Endothelial cell of hepatic sinusoid (primary cell): Measurements from ENCODE around the gene SLC9C2.
"Not testable (repeated sequence)": the region's sequence is repeated elsewhere in the genome, so short reads cannot be mapped to it uniquely, and the experiment has no call there.

Experiments used
- in situ Hi-C: cut with HindIII; loops from 2 replicates; pipeline ENCODE4 v1.10.0; 2017; ENCODE audit warnings: low sequenced_read_pairs

The SLC9C2 gene

GRCh38 chr1:173590557-173590956, 12.3 kb downstream of the SLC9C2 start:
- in situ Hi-C loops: no loop called here

DNA sequence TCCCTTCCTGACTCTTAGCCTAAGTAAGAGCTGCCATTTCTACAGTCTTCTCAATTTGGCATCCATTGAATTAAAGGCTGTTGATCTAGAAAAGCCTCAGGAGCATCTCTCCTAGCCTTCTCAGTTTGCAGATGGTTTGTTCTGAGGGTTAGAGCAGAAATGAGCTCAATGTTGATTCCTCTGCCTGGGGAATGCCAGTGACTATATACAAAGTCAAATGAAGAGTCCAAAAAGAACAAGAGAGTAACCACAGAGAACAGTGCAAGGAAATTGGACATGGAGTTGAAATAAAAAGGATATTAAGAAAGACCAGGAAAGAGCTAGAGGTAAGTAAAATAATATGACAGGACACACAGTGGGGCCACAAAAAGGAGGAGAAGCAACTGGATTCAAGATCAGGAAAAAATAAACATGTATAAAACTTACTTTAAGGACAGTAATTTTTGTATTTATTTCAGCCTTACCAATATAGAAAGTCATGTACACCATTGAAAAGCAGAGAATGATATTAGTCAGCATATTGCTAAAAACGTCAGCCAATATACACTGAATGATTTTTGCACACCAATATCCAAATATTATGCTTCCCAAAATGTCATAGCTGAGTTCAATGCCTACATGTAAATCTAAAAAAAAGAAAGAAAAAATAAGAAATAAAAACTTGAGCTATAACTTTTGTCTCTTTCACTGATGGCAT, 21.3 kb downstream of the SLC9C2 start:
- in situ Hi-C loops: no loop called here

DNA sequence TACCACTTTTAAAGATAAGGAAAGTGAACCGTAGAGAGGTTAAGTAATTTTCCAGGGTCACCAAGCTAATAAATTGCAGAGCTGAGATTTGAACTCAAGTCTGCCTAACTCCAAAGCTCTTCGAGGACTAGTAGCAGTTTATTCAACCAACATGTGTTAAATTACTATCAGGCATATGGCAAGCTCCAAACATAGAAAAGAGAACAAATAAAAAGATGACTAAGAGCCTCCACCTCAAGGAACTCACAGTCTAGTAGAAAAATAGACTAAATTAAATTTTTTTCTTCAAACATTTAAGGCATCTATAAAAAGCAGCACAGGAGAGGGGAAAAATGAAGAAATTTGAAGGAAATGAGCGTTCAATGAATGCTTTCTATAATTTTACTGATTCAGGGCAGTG, 22.2 kb downstream of the SLC9C2 start:
- in situ Hi-C loops: no loop called here

- in situ Hi-C loops: no loop called here
Observed at GRCh38 chr1:173580071-173580470, 22.8 kb downstream of the SLC9C2 start.

DNA sequence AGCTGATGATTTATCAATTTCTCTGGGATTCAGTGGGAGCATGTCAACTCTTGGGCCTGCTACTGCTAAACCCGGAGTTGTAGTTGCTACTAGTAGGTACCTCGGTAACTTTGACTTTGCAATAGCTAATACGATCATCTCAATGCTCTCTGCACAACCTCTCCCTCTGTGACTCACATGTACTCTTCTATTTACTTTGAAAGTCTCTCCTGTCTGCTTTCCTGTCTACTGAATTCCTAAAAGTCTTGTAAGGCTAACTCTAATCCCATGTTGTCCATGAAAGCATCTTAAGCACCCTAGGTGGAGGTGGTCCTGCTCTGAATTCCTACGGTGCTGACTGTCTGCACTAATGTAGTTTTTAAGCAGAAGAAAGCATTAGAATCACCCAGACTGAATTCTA, 29.3 kb downstream of the SLC9C2 start:
- in situ Hi-C loops: no loop called here

- in situ Hi-C loops: no loop called here
Observed at GRCh38 chr1:173572201-173572873, 30.5 kb downstream of the SLC9C2 start.

DNA sequence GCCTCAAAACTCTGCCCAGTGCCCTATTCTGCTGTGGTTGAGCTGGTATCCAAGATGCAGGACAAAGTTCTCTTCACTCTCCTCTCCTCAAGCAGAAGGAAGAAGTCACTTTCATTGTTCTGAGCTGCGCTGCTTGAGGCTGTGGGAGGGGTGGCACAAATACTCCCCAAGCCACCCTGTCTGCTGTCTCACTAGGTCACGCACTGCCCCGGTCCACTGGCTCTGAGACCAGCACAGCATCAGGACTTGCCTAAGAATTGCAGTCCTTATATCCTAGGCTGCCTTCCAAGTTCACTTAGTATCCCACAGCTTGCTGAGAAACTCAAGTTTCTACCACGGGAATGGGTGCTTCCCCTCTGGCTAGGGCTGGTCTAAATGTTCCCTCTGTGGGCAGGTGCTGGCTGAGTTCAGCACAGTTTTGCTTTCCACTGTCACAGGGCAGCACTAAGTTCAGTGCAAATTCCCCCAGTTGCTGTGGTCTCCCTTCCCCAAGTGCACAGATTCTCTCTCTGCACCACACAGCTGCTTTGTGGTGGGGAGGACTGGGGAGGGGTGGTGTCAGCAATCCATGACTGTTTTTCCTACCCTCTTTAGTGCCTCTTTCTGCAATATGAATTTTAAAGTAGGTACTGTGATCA, 32.4 kb downstream of the SLC9C2 start:
- in situ Hi-C loops: no loop called here

DNA sequence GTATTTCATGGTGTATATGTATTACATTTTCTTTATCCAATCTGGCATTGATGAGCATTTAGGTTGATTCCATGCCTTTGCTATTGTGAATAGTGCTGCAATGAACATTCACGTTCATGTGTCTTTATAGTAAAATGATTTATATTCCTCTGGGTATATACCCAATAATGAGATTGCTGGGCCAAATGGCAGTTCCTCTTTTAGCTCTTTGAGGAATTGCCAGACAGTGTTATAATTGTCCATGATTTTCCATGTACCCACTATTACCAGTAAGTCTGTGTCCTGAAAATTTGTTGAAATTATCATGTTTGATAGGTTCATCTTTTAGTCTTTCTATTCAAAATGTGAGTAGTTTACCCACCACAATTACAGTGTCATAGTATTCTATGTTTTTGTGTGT, 34.4 kb downstream of the SLC9C2 start:
- in situ Hi-C loops: no loop called here

GRCh38 chr1:173563846-173564245, 39.0 kb downstream of the SLC9C2 start:
- in situ Hi-C loops: not testable (repeated sequence)

DNA sequence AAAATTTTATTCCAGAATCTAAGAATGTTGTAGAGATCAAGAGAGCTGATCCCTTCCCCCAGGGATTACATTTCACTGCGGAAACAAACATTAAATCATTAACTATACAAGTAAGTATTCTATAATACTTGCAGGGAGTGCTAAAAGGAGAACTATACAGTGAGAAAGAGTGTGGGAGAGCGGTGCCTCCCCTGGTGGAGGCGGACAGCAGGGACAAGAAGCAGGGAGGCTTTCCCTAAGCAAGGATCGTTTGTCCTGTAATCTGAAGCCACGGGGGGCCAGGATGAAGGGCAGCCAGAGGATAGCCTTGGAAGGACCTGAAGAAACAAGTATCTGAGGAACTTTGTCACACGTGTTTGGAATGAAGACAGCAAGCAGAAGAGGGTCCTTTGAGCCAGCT, 40.1 kb downstream of the SLC9C2 start:
- in situ Hi-C loops: no loop called here

GRCh38 chr1:173561263-173561662, 41.6 kb downstream of the SLC9C2 start:
- in situ Hi-C loops: no loop called here

- in situ Hi-C loops: no loop called here
Observed at GRCh38 chr1:173560285-173560880, 42.5 kb downstream of the SLC9C2 start.

DNA sequence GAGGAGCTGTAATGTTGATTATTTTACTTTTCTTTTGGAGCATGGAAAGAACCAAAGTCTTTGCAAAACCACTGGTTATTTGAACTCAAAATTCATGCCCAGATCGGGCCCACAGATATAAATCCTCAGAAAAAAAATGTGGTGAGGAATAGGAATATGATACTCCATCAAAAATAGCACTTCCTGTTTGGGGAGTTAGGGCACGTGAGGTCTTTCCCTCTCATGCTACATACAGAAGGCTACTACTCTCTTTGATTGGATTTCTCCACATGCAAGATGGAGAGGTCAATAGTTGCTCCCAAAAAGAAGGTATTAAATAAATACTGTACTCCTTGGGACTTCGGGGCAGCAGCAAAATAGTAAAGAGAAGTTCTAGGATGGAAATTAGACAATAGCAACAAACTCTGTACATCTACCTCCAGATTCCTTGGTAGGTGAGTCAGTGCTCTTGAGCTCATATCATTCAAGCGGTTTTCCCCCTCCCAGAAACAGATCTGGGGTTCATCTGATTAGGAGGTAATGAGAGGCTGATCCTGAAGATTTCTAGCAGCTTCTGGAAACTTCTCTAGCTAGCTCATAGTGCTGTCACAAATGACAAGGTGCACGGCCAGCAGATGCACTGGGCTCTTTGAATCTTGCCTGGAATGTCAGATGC, 47.1 kb downstream of the SLC9C2 start:
- in situ Hi-C loops: no loop called here

DNA sequence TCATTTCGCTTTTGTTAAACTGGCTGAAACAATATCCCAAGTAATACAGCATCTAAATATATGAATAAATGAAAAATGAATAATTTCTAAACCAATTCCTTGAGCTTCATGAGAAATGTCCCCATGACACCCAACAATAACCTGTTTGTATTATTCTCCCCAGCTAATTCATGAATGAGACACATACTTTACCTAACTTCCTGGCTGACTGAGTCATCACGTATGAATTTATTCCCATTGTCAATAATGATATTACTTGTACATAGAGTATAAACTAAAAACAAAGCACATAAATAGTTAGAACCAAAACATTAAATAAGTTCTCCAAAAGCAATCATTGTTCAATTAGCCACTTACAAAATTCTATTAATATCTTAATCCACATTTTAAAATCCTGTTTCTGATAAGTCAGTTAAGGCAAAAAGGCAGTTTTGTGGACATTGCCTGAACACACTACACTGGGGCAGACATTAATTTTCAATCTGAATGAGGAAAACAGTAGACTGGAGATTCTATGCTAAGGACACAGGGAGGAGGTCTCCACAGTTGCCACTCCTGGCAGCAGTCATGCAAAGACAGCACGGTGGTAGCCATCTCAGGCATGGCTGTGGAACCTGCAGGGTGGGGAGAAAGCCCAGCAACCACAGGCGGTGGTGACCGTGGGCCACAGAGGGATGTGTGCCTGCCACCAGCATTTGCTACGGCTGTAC, 48.2 kb downstream of the SLC9C2 start:
- in situ Hi-C loops: no loop called here

DNA sequence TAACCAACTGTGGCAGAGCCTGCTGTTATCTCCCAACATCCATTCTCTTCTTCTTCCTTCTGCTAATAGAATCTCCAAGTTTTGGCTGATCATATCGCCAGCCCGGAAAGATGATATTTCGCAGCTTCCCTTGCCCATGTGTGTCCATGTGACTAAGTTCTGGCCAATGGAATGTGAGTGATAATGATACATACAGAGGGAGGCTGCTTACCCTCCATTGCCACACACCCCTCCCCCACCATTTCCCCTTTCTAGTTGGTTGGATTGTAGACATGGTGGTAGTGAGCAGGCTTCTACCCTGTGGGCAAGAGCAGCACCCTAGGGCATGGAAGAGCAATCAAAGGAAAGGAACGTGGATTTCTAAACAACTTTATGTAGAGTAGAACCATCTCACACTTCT, 48.8 kb downstream of the SLC9C2 start:
- in situ Hi-C loops: no loop called here

DNA sequence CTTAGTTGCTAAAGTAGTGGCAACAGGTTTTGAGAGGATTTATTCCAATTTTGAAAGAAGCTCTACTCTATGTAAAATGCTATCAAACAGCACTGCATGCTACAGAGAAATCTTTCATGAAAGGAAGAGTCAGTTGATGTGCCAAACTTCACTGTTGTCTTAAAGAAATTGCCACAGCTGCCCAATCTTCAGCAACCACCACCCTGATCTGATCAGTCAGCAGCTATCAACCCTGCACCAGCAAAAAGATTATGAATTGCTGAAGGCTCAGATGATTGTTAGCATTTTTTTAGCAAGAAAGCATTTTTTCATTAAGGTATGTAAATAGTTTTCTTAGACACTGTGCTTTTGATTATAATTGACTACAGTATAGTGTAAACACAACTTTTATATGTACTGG, 49.6 kb downstream of the SLC9C2 start:
- in situ Hi-C loops: no loop called here

GRCh38 chr1:173551699-173552098, 51.2 kb downstream of the SLC9C2 start:
- in situ Hi-C loops: no loop called here

GRCh38 chr1:173549813-173550212, 53.1 kb downstream of the SLC9C2 start:
- in situ Hi-C loops: no loop called here

DNA sequence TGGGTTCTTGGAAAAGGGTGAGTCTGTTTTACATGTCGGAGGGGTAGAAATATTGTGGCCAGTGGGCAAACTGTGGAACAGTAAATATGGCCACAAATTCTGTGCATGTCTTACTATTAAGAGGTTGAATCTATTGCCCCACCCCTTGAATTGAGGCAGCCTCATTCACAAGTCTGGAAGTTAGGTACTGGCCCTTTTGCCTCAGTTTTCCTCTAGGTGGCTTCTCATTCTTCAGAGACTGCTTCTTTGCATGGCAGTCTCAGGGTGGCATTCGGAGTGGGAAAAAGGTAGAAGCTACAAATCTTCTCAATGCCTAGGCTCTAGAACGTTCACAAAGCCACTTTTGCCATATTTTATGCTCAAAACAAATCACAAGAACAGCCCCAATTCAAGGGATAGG, 57.2 kb downstream of the SLC9C2 start:
- in situ Hi-C loops: no loop called here

DNA sequence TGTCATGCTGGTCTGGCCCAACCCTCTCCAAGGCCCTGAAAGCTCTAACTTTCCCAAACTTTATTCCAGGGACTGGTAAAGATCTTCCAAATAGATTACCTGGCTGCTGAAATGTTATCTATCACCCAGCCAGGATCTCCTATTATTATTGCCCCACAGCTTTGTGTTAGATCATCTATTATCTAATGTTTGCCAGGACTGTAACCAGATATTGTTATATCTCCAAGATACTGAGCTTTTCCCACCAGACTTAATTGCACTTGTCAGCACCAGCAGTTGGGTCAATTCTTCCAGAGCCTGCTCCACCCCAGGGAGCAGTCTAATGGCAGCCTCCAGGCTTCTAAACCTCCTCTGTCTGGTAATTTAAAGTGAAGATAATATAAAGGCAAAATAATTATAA, 66.6 kb downstream of the SLC9C2 start:
- in situ Hi-C loops: no loop called here

- in situ Hi-C loops: no loop called here
Observed at GRCh38 chr1:173532237-173532636, 70.6 kb downstream of the SLC9C2 start.
